ENCODE measurements around the gene SEL1L. TPM values are rescaled to one million over a fixed set of nuclear protein-coding genes. Genes with fewer than 3 reads are reported as not detected.
"Not testable (repeated sequence)": the region's sequence is repeated elsewhere in the genome, so short reads cannot be mapped to it uniquely, and the experiment has no call there.

Gene SEL1L
- total RNA-seq, 1 donor from 2014 or later, result 59.0 TPM

DNA sequence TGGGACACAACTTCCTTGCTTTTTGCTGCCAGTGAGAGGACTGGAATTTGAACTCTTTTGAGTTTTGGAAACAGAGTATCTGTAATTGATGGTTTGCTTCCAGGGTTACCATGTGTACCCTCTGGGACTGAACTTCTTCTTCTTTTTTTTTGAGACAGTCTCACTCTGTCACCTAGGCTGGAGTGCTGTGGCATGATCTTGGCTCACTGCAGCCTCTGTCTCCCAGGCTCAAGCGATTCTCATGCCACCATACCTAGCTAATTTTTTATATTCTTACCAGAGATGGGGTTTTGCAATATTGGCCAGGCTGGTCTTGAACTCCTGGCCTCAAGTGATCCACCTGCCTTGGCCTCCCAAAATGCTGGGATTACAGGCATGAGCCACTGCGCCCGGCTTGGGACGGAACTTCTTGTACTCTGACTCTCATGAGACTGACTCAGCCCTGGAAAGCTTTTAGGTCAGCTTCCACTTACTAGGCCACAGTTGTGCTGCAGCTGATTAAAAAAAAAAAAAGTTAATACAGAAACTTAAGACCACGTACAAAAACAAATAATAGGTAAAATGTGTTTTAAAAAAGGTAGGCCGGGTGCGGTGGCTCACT, 15.8 kb downstream of the SEL1L start:
- TF ChIP-seq, protein P1, sequence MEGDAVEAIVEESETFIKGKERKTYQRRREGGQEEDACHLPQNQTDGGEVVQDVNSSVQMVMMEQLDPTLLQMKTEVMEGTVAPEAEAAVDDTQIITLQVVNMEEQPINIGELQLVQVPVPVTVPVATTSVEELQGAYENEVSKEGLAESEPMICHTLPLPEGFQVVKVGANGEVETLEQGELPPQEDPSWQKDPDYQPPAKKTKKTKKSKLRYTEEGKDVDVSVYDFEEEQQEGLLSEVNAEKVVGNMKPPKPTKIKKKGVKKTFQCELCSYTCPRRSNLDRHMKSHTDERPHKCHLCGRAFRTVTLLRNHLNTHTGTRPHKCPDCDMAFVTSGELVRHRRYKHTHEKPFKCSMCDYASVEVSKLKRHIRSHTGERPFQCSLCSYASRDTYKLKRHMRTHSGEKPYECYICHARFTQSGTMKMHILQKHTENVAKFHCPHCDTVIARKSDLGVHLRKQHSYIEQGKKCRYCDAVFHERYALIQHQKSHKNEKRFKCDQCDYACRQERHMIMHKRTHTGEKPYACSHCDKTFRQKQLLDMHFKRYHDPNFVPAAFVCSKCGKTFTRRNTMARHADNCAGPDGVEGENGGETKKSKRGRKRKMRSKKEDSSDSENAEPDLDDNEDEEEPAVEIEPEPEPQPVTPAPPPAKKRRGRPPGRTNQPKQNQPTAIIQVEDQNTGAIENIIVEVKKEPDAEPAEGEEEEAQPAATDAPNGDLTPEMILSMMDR (conservative IDR thresholded peaks at IDR 0.05), result no peak
- H3K4me1 Mint-ChIP-seq (ENCODE audit: unreplicated experiment), result peaks cover 16% of the 10 kb centered on the region
- H3K4me3 Mint-ChIP-seq, result no peak overlapping the region
- no peak for DNase-seq (ENCODE audit: extremely low spot score, unreplicated experiment)
- H3K9me3 Mint-ChIP-seq, result no peaks in the 10 kb centered on the region
- H3K27ac Mint-ChIP-seq, result no peak overlapping the region
- peaks cover 26% of the 10 kb centered on the region for H3K36me3 Mint-ChIP-seq
- H3K27me3 Mint-ChIP-seq, result no peaks in the 10 kb centered on the region

DNA sequence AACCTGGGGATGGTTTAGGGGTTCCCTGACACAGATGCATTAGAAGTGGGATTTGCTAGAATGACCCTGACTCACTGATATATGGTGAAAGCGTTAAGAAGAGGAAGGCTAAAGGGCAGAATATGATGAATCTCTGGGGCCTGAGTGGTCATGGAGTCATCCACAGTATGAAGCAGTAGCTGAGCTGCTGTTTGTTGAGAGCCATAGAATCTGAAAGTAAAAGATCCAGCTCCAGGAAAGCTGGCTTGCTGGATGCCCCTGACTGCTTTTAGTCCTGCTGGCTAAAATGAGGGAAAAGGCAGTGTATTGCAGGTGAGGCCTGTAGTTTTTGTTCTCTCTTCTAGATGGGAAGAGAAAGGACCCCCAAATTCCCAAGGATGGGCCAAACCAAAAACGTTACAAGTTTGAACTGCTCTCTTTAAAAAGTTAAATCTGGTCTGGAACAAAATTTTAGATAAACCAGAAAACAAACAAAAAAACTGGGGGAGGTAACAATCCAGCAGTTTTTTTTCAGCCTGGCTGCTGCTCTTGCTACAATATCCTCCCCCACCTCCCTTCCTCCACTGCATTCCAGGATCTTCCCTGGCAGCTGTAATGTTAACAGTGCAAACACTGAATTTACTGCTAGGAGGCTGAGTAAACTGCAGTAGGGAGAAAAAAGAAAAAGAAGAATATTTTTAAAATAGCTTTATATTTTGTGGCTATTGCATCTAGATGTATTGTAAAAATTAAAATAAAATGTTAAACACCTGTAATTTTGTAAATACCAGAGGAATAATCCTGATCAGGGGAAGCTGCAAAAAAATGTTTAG, 16.5 kb downstream of the SEL1L start:
- peaks cover 15% of the 10 kb centered on the region for H3K4me1 Mint-ChIP-seq (ENCODE audit: unreplicated experiment)
- DNase-seq (ENCODE audit: extremely low spot score, unreplicated experiment), result no peak
- H3K9me3 Mint-ChIP-seq, result no peaks in the 10 kb centered on the region
- no peaks in the 10 kb centered on the region for H3K27me3 Mint-ChIP-seq
- peaks cover 26% of the 10 kb centered on the region for H3K36me3 Mint-ChIP-seq
- H3K4me3 Mint-ChIP-seq, result no peak overlapping the region
- TF ChIP-seq, protein P1 (conservative IDR thresholded peaks at IDR 0.05), result no peak
- H3K27ac Mint-ChIP-seq, result peak overlapping the region; percentile 11

DNA sequence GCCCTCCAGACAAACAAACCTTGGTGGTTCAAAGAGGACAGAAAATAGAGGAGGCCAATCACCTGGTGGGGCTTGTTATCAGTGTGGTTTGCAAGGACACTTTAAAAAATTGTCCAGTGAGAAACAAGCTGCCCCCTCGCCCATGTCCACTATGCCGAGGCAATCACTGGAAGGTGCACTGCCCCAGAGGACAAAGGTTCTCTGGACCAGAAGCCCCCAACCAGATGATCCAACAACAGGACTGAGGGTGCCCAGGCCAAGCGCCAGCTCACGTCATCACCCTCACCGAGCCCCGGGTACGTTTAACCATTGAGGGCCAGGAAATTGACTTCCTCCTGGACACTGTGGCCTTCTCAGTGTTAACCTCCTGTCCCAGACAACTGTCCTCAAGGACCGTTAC, 17.7 kb downstream of the SEL1L start:
- not testable (repeated sequence) for H3K9me3 Mint-ChIP-seq; H3K27ac Mint-ChIP-seq; H3K27me3 Mint-ChIP-seq; H3K4me3 Mint-ChIP-seq; DNase-seq (ENCODE audit: extremely low spot score, unreplicated experiment)
- peaks cover 30% of the 10 kb centered on the region for H3K36me3 Mint-ChIP-seq
- peaks cover 27% of the 10 kb centered on the region for H3K4me1 Mint-ChIP-seq (ENCODE audit: unreplicated experiment)

DNA sequence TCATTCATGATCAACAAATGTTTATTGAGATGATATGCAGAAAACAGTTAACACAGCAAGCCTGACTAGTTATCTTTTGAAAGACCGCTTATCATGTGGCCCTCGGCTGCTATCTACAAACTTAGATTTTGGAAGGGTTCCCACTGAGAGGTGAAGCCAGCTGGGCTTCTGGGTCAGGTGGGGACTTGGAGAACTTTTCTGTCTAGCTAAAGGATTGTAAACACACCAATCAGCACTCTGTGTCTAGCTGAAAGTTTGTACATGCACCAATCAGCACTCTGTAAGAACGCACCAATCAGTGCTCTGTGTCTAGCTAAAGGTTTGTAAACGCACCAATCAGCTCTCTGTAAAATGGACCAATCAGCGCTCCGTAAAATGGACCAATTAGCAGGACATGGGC, 20.8 kb downstream of the SEL1L start:
- H3K4me1 Mint-ChIP-seq (ENCODE audit: unreplicated experiment), result peaks cover 39% of the 10 kb centered on the region
- not testable (repeated sequence) for H3K4me3 Mint-ChIP-seq; H3K9me3 Mint-ChIP-seq; H3K27ac Mint-ChIP-seq; DNase-seq (ENCODE audit: extremely low spot score, unreplicated experiment); H3K27me3 Mint-ChIP-seq
- peaks cover 33% of the 10 kb centered on the region for H3K36me3 Mint-ChIP-seq

DNA sequence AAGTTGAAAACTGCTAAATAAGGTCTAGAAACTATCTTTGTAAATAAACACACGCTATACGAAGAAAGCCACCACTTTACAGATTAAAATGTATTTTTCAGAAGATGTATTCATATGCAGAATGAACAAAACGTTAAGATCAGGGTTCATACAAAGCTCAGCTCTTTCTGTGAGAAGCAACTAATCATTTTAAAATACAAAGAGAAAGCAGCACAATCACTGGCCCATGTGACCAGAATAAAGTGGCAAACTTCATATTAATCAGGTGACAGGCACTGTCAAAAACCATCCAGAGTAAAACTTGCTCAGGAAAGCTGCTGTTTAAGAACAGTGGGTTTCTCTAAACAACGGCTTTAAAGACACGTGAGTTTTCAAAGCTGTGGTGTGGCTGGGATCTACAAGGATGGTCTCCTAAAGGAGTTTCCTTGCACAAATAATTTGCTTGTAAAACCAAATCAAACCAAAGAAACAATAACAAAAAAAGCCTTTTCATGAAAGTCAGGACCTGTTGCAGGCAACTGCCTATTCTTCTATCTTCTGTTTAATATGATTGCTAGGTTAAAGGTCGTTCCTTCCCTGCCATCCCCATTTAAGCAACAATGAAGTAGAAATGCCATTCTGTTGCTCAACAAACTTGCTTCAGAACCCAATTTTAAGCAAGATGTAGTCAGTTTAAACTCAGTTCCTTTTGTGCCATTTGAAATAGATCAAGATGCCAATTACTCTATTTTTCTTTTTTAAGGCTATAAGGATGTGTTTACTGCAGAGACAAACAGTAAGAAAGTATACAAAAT, 22.3 kb downstream of the SEL1L start:
- Mint-ChIP-seq H3K27me3 (no peaks in the 10 kb centered on the region), H3K4me3 (no peak overlapping the region), H3K36me3 (peaks cover 48% of the 10 kb centered on the region), H3K9me3 (no peaks in the 10 kb centered on the region), H3K27ac (no peak overlapping the region), H3K4me1 (ENCODE audit: unreplicated experiment) (peaks cover 31% of the 10 kb centered on the region)
- TF ChIP-seq, protein P1 (conservative IDR thresholded peaks at IDR 0.05), result no peak
- DNase-seq (ENCODE audit: extremely low spot score, unreplicated experiment), result no peak

DNA sequence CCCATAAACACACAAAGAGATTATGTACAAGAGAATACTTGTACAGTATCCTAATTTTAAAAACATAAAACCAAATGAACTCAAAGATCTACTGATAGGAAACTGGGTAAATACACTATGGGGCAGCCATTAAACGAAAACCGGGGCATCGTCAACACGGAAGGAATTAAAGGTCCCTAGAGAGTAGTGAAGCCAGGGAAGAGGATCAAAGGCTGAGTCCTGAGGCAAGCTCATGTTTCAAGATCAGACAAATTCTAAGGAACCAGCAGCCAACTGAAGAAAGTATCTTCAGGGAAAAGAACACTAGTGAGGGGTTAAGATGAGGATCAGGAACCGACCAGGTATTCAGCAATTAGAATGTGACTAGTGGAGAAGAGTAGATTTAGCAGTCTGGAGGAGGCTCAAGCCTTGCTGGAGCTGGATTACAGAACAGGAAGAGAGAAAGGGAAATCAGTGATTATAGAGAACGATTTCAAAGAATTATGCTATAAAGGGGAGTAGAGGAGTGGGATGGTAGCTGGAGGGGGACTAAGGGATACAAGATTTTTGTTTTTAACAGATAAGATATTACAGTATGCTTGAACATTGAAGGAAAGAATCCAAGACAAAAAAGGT, 23.7 kb downstream of the SEL1L start:
- TF ChIP-seq, protein P1 (conservative IDR thresholded peaks at IDR 0.05), result no peak
- no peak for DNase-seq (ENCODE audit: extremely low spot score, unreplicated experiment)
- Mint-ChIP-seq H3K36me3 (peaks cover 48% of the 10 kb centered on the region), H3K4me3 (peak overlapping the region; percentile 34), H3K4me1 (ENCODE audit: unreplicated experiment) (peaks cover 31% of the 10 kb centered on the region), H3K27ac (no peak overlapping the region), H3K27me3 (no peaks in the 10 kb centered on the region), H3K9me3 (no peaks in the 10 kb centered on the region)
